ENCODE data around the gene TFPI.

GRCh38 chr2:187422282-187422681 lies 132.0 kb downstream of the TFPI start:
- TF ChIP-seq EZH2 (IDR thresholded peaks at IDR 0.05; ENCODE audit: borderline replicate concordance, insufficient read depth, low read depth, low read length, poor library complexity, severe bottlenecking) (no peak), CTCF (IDR thresholded peaks at IDR 0.05) (no peak)
